NCI-H526 (cell line): ENCODE data around the gene WDR55.
A peak's percentile ranks its signal among the peaks of the same experiment; 100 is the strongest.
"Not testable (repeated sequence)": the region's sequence is repeated elsewhere in the genome, so short reads cannot be mapped to it uniquely, and the experiment has no call there.

Experiments
- DNase-seq, 2 experiments: peaks; one replicate each; lab custom pipeline; 2025; lab: John Stamatoyannopoulos, UW

The WDR55 gene

DNA sequence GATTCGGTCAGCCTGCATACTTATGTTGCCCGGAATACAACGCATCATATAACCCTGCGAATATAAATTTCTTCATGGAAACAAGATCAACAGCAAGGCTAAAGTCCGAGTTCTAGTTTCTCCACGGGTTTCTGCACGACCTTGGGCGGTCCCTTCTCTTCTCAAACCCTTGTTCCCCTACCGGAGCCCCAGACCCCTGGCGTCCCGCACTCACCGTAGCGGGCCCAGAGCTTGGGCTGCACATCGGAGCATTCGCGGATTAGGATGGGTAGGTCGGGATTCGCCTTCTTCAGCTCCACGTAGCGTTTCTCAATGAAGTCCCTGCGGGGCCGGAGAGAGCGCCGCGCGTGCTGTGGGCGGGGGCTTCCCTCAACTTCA lies 17.7 kb upstream of the WDR55 start:
- peak in 1 of 2 experiments; percentile 23 for DNase-seq

DNA sequence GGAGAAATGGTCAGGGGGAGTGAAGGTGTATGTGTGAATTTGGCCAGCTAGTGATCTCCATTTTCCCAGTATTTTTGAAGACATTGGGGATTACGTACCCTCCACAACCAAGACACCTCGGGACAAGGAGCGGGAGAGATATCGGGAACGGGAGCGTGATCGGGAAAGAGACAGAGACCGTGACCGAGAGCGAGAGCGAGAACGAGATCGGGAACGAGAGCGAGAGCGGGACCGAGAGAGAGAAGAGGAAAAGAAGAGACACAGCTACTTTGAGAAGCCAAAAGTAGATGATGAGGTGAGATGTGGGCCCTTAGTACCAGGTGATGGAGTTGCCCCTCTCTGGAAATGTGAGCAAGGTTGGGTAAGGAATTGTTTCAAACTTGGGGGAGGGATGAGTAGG lies 5.8 kb upstream of the WDR55 start:
- no peak for DNase-seq

DNA sequence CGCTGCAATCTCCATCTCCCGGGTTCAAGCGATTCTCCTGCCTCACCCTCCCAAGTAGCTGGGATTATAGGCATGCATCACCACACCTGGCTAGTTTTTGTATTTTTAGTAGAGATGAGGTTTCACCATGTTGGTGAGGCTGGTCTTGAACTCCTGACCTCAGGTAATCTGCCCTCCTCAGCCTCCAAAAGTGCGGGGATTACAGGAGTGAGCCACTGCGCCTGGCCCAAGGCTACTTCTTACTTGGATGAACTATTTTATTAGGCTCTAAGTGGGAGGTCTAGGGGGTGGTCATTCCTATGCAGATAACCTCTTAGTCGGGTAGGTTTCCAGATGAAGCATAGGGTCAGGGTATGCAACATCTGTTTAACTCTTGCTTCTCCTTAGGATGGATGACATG lies 4.3 kb upstream of the WDR55 start:
- DNase-seq: not testable (repeated sequence)

DNA sequence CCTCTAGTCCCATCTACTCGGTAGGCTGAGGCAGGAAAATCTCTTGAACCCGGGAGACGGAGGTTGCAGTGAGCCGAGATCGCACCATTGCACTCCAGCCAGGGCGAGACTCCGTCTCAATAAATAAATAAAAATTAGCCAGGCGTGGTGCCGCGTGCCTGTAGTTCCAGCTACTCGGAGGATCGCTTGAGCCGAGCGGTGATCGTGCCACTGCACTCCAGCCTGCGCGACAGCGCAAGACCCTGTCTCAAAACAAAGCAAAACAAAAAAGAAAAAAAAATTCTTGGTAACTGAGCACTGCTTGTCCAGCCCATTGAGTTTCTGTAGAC lies 710 bp upstream of the WDR55 start:
- no peak for DNase-seq

DNA sequence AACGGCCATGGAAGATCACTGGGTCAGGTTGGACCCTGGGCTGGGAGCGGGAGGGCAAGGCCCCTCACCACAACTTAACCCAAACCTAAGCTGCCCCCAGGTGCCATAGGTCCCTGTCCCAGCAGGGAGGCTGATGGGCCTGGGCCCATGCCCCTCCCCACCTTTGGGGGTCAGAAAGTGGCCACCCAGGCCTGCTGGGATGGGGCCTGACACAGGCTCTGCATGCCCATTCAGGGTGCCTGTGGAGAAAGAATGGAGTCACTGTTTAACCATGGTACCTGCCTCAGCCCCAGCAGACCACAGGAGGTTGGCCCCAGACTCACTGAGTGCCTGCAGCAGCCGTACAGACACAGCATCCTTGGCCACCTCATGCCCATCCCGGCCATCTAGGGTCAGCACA lies 6.3 kb downstream of the WDR55 start:
- DNase-seq: not testable (repeated sequence)

DNA sequence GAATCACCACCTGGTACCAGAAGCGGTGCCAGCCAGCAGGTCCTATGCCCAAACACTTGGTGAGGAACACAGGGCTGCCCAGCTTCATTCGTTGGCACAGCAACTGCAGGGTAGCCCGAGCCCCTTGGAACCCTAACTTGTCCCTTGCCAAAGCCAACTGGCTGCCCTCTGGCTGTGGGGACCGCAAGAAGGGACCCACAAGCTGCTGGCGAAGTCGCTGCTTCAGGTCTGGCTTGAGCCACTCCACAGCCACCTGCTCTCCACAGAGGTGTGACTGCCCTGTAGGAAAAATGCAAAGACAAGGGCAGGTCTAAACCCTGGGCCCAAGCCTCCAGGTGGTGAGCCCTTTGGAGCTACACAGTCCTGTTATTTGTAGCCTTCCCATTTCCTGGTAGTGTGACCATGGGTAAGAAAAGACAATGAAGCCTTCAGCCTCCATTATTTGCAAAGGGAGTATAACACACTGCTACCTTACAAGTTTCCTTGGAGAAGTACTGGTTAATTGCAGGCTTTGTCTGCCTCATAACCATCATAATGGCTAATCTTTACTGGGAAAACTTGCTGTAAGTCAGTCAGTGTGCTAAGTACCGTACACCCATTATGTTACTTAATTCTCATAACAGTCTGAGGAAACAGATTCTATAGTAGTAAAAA lies 6.9 kb downstream of the WDR55 start:
- DNase-seq: no peak

DNA sequence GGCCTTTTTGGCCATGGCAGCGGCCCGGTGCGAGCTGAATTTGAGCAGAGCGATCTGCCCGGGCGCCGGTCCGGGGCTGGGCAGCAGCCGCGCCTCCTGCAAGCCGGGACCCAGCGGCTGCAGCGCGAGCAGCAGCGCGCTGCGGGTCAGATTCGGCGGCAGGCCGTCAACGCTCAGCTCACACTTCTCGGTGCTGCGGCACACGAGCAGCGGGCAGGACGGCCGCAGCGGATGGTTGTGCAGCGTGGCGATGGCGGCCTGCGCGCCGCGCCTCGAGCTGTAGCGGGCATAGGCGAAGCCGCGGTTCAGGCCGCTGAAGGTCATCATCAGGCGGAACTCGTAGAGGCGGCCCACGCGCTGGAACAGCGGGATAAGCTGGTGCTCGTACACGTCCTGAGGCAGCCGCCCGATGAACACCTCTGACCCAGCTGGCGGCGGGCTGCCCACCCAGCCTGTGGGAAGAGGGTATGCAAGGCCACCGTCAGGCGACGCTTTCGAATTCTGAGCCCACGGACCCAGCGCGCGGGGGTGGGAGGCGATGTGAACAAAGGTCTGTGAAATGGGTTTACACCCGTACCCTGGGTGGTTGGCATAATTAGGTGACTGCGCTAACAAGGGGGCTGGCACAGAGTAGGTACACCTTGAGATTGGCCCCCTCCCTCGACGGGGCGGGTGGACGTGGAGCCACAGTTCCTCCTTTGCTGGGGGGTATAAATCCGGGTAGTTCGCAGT lies 7.9 kb downstream of the WDR55 start:
- peak in 1 of 2 experiments; percentile 10 for DNase-seq

DNA sequence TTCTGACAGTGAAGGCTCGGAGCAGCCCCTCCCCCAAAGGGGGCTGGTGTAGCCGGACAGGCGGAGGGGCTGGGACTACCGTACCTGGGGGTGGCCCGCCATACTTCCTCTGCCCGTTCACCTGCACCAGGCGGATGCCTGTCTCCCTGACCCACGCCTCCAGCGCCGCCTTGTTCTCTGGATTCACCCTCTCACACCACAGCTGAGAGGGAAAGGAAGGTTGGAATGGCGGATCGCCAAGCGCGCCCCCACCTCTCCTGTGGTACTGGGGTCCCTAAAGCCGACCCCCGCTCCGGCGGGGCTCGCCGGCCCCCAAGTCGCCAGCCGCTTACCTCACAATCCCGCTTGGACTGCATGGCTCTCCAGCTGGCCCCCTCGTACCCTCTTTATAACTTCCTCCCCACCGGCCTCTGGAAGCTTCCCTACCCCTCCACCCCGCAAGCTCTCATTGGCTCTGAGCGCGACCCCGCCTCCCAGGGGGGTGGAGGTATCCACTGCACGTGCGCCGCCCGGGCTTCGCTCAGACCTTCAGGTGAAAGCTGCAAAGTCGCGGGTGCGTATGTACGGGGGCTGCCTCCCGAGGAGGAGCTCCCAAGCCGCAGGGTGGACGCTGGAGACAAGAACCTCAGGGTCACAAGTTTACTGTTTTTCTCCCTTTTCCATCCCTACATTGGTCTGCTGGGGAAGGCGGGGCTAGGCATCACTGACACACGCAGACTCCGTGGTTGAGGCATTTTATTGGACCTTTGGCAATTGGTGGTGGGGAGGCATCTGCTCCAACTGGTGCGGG lies 8.7 kb downstream of the WDR55 start, which contains the start of gene DND1:
Gene DND1 (minus strand): TSS at position 390 of the 790 bp plus-strand sequence. CDS start 34 bp downstream, at position 356.
- DNase-seq: no peak

DNA sequence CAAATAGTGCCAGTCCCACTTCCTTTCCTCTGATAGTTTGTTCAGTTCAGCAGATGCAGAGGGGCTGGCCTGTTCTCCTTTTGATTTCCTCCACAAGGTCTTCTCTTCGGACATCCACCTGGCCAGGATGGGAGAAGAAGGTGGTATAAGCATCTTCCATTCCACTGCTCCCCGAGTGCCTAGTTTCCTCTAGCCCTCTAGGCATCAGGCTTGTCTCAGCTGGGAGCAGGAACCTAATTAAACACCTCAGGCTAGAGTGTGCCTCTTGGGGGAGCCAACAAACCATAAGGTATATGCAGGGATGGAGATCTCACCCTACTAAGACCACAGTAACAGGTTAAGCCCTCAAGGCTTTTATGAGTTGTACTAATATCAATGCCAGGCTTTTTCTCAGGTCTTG lies 9.5 kb downstream of the WDR55 start:
- no peak for DNase-seq

DNA sequence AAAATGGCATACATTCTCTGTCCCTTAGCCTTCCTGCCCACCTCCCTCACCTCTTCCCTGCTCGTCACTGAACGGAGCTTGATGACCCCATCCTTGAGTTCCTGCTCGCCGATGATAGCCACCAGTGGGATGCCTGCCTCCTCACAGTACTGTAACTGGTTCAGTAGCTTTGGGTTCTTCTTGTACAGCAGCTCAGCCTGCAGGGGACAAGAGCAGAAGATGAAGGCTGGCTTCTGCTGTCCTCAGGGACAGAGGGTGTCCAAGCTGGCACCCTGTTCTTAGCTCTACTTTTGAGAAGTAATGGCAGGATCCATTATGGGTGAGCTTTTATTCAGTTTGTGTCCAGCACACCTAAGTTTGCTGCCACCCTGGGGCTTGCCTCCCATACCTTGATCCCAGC lies 9.9 kb downstream of the WDR55 start:
- DNase-seq: no peak

DNA sequence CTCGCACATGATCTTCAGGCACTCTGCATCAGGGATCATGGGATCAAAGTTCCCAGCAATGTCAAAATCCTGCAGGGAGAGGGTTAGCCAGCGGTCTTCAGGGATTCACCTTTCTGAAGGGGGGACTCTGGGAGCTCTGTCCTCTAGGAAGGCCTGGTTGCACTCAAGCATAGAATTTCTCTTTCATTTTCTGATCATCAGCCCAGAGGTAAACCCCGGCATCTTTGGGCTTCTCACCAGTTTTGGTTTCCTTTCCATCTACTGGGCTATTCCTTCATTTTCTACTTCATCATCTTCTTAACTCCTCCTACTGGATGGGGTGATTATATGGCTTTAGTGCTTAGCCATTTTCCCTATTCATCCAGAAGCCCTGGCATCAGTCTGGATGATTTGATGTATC lies 13.2 kb downstream of the WDR55 start:
- DNase-seq: no peak

DNA sequence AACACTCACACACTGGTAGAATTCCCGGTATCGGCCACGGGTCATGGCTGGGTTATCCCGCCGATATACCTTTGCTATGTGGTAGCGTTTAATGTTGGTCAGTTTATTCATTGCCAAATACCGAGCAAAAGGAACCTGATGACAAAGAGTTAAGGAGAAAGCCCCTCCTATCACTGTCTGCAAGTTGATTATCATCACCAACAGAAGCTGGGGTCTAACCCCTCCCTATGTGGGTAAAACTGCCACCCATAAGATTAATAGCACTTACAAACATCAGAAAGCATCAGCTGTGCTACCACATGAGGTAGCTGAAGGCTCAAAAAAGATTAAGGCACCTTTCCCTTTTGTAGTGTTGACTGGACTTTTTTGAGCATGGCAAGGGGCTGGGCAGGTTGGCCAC lies 14.3 kb downstream of the WDR55 start:
- DNase-seq: no peak

DNA sequence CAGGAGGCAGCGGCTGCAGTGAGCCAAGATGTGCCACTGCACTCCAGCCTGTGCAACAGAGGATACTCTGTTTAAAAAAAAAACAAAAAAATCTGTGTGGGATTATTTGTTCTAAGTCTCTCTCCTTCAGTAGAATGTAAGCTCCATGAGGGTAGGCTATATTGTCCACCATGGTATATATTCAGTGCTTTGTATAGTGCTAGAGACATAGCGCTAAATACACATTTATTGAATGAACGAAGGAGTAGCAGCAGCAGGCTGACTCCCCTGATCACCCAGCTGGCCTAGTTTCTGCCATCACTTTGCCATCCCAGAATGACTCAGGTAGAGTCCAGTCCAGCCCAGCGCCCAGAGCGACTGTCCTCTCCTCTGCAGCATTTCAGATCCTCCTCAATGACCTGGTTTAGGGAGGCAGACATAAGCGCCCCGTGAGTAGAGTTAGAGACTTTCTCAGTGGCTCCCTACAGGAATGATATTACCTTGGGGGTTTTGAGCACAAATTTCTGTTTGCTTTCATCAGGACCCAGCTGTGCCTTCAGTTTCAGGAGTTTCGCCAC lies 25.8 kb downstream of the WDR55 start:
- no peak for DNase-seq

DNA sequence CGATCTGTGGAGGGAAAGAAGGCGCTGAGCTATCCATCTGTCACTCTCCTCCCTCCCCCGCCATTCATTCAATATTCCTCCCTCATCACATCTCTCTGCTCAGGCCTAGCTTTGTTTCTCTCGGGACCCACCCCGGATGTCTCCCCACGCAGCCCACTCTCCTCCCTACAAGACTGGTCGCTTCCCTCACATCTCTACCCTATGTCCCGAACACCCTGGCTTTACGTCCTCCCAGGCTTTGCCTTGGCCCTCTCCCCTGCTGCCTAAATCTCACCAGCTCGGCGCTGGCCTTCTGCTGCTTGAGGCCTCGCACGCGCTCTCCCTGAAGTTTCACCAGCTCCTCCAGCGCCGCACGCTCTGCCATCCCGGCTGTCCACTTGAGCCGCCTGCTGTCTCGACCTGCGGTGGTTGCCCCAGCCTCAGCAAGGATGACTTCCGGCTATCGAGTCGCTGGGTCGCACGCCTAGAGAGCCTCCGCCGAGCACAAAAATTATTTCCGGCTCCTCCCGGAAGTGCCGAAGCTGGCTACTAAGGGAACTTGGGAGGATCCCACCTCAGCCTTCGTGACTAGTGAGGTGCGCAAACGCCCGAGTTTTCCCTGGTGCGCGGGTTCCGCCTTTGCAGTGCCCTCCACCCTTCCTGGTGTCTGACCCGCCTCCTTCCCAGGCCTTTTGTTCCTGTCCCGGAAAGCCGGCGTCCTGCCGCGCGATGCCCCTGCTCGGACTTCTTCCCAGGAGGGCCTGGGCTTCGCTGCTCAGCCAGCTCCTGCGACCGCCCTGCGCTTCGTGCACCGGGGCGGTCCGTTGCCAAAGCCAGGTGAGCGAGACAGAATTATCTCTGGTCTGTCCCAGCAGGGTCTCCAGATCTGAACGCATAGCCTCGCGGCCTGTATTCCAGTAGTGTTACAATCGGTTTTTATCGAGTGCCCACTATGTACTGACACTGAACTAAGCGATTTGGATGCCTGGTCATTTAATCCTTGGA lies 26.5 kb downstream of the WDR55 start, which contains the start of the genes HARS1 and HARS2:
Gene HARS1 (minus strand): TSS at position 430 of the 984 bp plus-strand sequence. CDS start 66 bp downstream, at position 364.
Gene HARS2 (plus strand): TSS at position 515 of the 984 bp plus-strand sequence. CDS start 194 bp downstream, at position 709.
- DNase-seq: peak; percentile 92 to 97

DNA sequence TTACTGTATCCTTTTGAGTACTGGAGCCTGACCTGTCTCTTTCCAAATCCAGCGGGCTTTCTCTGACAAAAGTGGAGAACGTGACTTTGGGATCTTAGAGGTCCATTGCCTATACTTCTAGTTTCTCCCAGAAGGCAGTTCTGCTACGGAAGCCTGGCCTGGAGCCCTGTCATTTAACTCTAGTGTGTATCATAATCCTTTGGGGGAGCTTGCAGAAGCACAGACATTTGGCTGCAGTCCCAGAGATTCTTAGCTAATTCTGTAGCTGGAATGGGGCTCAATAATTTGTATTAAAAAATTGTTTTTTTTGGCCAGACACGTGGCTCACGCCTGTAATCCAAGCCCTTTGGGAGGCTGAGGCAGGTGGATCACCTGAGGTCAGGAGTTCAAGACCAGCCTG lies 29.6 kb downstream of the WDR55 start:
- DNase-seq: no peak

DNA sequence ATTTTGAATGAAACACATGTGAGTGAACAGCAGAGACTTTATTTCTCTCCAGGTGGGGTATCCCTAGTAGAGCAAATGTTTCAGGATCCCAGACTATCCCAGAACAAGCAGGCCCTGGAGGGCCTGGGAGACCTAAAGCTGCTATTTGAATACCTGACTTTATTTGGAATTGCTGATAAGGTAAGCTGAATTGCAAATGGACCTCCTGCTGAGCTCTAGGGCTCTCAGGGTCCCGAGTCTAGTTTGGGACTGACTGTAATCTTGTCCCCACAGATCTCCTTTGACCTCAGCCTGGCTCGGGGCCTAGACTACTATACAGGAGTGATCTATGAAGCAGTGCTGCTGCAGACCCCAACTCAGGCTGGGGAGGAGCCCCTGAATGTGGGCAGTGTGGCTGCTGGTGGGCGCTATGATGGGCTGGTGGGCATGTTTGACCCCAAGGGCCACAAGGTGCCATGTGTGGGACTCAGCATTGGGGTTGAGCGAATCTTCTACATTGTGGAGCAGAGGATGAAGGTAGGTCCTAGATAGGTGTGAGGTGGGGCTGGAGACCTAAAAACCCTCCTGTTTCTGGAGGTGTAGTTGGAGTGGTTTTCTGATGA lies 32.3 kb downstream of the WDR55 start:
- no peak for DNase-seq

DNA sequence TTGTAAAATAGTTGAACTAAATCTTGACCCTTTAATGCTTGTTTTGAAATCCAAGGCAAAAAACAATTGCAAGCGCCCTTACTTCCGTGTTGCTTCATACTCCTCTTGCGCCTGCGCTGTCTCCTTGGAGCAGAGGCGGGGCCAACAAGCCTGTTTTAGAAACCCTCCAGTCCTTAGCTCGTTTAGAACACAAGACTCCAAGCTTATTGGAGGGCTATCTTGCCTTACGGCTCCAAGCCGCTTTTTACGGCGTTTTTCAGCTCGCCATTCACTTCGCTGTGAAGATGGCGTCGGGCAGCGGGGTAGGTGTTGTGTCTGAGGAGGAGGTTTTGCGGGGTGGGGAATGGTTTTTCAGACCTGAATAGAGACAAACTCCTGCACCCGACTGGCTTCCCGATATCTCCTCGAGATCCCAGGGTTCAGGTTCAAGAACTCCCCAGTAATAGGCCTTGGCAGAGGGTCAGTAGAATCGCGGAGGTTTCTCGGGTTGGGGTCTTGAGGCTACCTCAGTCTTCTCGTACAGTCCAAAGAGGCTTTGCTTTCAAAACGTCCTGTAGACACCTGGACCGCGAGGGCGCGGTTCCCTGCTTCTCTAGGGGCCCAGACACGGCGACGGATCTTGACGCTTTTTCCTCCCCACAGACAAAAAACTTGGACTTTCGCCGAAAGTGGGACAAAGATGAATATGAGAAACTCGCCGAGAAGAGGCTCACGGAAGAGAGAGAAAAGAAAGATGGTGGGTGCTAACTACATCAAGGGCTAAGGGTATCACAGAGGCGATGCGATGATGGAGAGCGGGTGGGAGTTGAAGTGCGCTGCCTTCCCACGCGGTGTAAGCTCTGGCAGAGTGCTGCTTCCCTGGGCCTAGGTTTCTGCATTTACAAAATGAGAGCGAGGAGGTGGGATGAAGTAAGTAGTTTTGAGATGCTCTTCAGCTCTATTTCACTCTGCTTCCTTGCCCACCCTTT lies 35.8 kb downstream of the WDR55 start, which contains the start of gene ZMAT2:
Gene ZMAT2 (plus strand): TSS at position 271 of the 968 bp plus-strand sequence. CDS start 14 bp downstream, at position 285.
- DNase-seq: peak; percentile 98

DNA sequence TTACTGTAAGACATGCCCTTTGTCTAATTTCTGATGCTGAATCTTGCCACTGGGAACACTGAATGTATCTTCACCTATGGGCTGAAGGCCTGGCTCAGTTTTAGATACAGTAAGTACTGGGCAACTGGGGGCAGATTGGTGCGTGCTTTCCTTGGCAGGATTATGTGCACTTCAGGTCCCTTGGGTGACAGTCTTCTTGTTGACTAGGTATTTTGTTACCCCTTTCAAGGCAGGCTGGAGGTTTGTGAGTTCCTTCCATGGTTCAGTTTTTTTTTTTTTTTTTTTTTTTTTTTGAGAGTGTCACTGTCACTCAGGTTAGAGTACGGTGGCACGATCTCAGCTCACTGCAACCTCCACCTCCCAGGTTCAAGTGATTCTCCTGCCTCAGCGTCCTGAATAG lies 43.1 kb downstream of the WDR55 start:
- no peak for DNase-seq

DNA sequence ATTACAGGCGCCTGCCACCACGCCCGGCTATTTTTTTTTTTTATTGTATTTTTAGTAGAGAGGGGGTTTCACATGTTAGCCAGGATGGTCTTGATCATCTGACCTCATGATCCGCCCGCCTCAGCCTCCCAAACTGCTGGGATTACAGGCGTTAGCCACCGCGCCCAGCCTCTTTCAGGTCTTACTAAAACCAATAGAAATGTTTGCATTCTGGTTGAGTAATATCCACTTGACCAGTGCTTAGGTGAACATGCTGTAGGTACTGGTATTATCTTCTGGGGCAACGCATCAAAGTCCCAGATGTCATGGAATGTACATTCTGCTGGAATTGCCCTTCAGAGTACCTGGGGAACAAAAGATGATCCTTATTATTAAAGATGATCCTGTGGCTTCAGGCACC lies 44.1 kb downstream of the WDR55 start:
- not testable (repeated sequence) for DNase-seq
